Adrenal gland (tissue), 5 donors: Measurements from ENCODE around the gene STIM1.

Source experiments
- CTCF ChIP-seq, 6 experiments: fragments of 450-650 bp in 4 of 6; fragments of 200-600 bp in 2 of 6; sonication (generic) in 1 of 6; IDR thresholded peaks; 1 replicate in 5 of 6; 2 replicates in 1 of 6; pipeline versions ENCODE4 v1.5.1 to v1.8.0; 2016 to 2021; ENCODE audit warnings: antibody characterized with exemption in 6 of 6, mild to moderate bottlenecking in 2 of 6, moderate library complexity in 1 of 6
- POLR2A ChIP-seq, 2 donors: fragments of 450-650 bp; IDR thresholded peaks; one replicate each; pipeline ENCODE4 v1.6.1; 2017; ENCODE audit warnings: antibody characterized with exemption in 2 of 2, mild to moderate bottlenecking in 2 of 2, moderate library complexity in 1 of 2
- donor health status: DM: no; HTN: no; CAD: no.

GRCh38 chr11:3838504-3838903 is 17.0 kb upstream of the STIM1 start:
- no peak for TF ChIP-seq CTCF (IDR thresholded peaks at IDR 0.05)
- TF ChIP-seq POLR2A (IDR thresholded peaks at IDR 0.05) = no peak
